CD4-positive, alpha-beta T cell (primary cell): ENCODE results near the gene HTT-AS. TPM values are rescaled to one million over a fixed set of nuclear protein-coding genes. Genes with fewer than 3 reads are reported as not detected.

ENCODE experiments used
- ATAC-seq: fragments of 200-7000 bp; cut with Tn5 transposase; one replicate; pipeline ENCODE4 v1.10.0; 2022; ENCODE audit warnings: mild to moderate bottlenecking; ENCODE audit not compliant: poor library complexity
- CTCF ChIA-PET: fragments of 350-600 bp; sonication (Branson Sonifier 250); formaldehyde crosslinking; loops from one replicate; lab custom pipeline; 2021; ENCODE audit warnings: antibody characterized with exemption, inconsistent platforms; lab: Charles Lee
- POLR2A ChIA-PET: fragments of 350-600 bp; sonication (Branson Sonifier 250); formaldehyde crosslinking; loops from one replicate; lab custom pipeline; 2021; ENCODE audit warnings: antibody characterized with exemption, inconsistent platforms; lab: Charles Lee
- DNase-seq, 14 experiments: peaks; one replicate each; pipeline ENCODE4 v3.0.0-alpha.2; 2013 to 2020; ENCODE audit warnings: mixed read lengths in 2 of 14
- H3K27ac ChIP-seq, 2 donors: one replicate each; pipeline versions ENCODE4 v1.5.1 to v1.7.0; 2013; ENCODE audit warnings: low read length in 2 of 2, low read depth in 1 of 2, mild to moderate bottlenecking in 1 of 2
- H3K27me3 ChIP-seq, 2 experiments: 1 replicate in 1 of 2; 2 replicates in 1 of 2; pipeline versions ENCODE4 v1.6.1 to v1.7.0; 2013; ENCODE audit warnings: low read length in 2 of 2, control low read depth in 1 of 2, mild to moderate bottlenecking in 1 of 2, moderate library complexity in 1 of 2; ENCODE audit not compliant: insufficient read depth in 2 of 2, control insufficient read depth in 1 of 2
- H3K36me3 ChIP-seq: one replicate; pipeline ENCODE4 v1.6.1; 2013; ENCODE audit warnings: low read length, control low read depth; ENCODE audit not compliant: insufficient read depth
- H3K4me1 ChIP-seq: one replicate; pipeline ENCODE4 v1.6.1; 2013; ENCODE audit warnings: low read length, control low read depth; ENCODE audit not compliant: insufficient read depth
- H3K4me3 ChIP-seq: one replicate; pipeline ENCODE4 v1.5.1; 2013; ENCODE audit warnings: mild to moderate bottlenecking, low read length, moderate library complexity
- H3K9me3 ChIP-seq, 2 experiments: 1 replicate in 1 of 2; 2 replicates in 1 of 2; pipeline versions ENCODE4 v1.6.1 to v1.7.0; 2013; ENCODE audit warnings: low read length in 2 of 2, mild to moderate bottlenecking in 2 of 2, control low read depth in 1 of 2, moderate library complexity in 1 of 2; ENCODE audit not compliant: control insufficient read depth in 1 of 2, insufficient read depth in 1 of 2
- H3K27ac Mint-ChIP-seq: one replicate; pipeline ENCODE4 v1.8.0; 2020; ENCODE audit warnings: mixed read lengths
- H3K27me3 Mint-ChIP-seq: one replicate; pipeline ENCODE4 v1.8.0; 2021; ENCODE audit warnings: mixed read lengths
- H3K36me3 Mint-ChIP-seq: one replicate; pipeline ENCODE4 v1.8.0; 2021; ENCODE audit warnings: low read depth, mixed read lengths
- H3K4me1 Mint-ChIP-seq: one replicate; pipeline ENCODE4 v1.8.0; 2021; ENCODE audit warnings: low read depth, mixed read lengths
- H3K4me3 Mint-ChIP-seq: one replicate; pipeline ENCODE4 v1.8.0; 2020; ENCODE audit warnings: mild to moderate bottlenecking, mixed read lengths
- H3K9me3 Mint-ChIP-seq: one replicate; pipeline ENCODE4 v1.8.0; 2020; ENCODE audit warnings: mixed read lengths
- CTCF ChIP-seq: fragments of 200-600 bp; IDR thresholded peaks from one replicate; pipeline ENCODE4 v1.8.0; 2022; ENCODE audit warnings: antibody characterized with exemption, mild to moderate bottlenecking
- intact Hi-C, 2 experiments: fragments of 100-400 bp; cut with DNase I in 1 of 2; cut with micrococcal nuclease in 1 of 2; formaldehyde crosslinking; loops; one replicate each; pipeline versions ENCODE4 v1.15.1 to v1.9.0; 2023 to 2025; cut with DNase I, micrococcal nuclease
- total RNA-seq, 174 experiments: library from RNA in 2 of 174; stranded (reverse) in 2 of 174; gene quantifications; one replicate each; pipeline ENCODE4 v1.2.3 and lab custom pipeline; 2021 to 2026

HTT-AS gene
- total RNA-seq, 2 experiments from 2014 or later, result not detected

GRCh38 chr4:3085948-3086670, 11.8 kb upstream of the HTT-AS start:
- no peaks in the 10 kb centered on the region for H3K9me3 ChIP-seq
- H3K4me1 Mint-ChIP-seq, result peaks cover 43% of the 10 kb centered on the region
- H3K27me3 Mint-ChIP-seq, result no peaks in the 10 kb centered on the region
- intact Hi-C loops, result no loop called here
- peaks cover 50% of the 10 kb centered on the region for H3K36me3 Mint-ChIP-seq
- no peaks in the 10 kb centered on the region for H3K27me3 ChIP-seq
- peaks cover 11% of the 10 kb centered on the region for H3K4me1 ChIP-seq
- no peak overlapping the region for H3K4me3 ChIP-seq
- H3K9me3 Mint-ChIP-seq, result no peaks in the 10 kb centered on the region
- POLR2A ChIA-PET, result no interaction called here
- no peak for TF ChIP-seq CTCF
- no peak overlapping the region for H3K27ac ChIP-seq
- ATAC-seq (no peak), DNase-seq (no peak)
- CTCF ChIA-PET, result no interaction called here
- H3K36me3 ChIP-seq, result peaks cover 29% of the 10 kb centered on the region
- no peak overlapping the region for H3K4me3 Mint-ChIP-seq
- H3K27ac Mint-ChIP-seq, result peak overlapping the region; percentile 8

- DNase-seq (no peak), ATAC-seq (no peak)
- H3K36me3 ChIP-seq, result peaks cover 17% of the 10 kb centered on the region
- Mint-ChIP-seq H3K4me3 (no peak overlapping the region), H3K36me3 (peaks cover 28% of the 10 kb centered on the region), H3K27me3 (no peaks in the 10 kb centered on the region), H3K4me1 (peaks cover 60% of the 10 kb centered on the region), H3K9me3 (no peaks in the 10 kb centered on the region), H3K27ac (no peak overlapping the region)
- no peaks in the 10 kb centered on the region for H3K27me3 ChIP-seq
- H3K4me1 ChIP-seq, result peaks cover 11% of the 10 kb centered on the region
- no peak overlapping the region for H3K27ac ChIP-seq
- TF ChIP-seq CTCF, result no peak
- intact Hi-C loops, result no loop called here
- H3K4me3 ChIP-seq, result no peak overlapping the region
- CTCF ChIA-PET, result no interaction called here
- POLR2A ChIA-PET, result no interaction called here
- H3K9me3 ChIP-seq, result no peaks in the 10 kb centered on the region
Observed at GRCh38 chr4:3083732-3084131, 9.4 kb upstream of the HTT-AS start.

GRCh38 chr4:3082925-3083515, 8.7 kb upstream of the HTT-AS start:
- ATAC-seq (no peak), DNase-seq (no peak)
- H3K27ac Mint-ChIP-seq, result no peak overlapping the region
- peaks cover 63% of the 10 kb centered on the region for H3K4me1 Mint-ChIP-seq
- Histone ChIP-seq H3K4me3 (no peak overlapping the region), H3K9me3 (no peaks in the 10 kb centered on the region), H3K36me3 (peaks cover 12% of the 10 kb centered on the region), H3K27ac (no peak overlapping the region), H3K4me1 (peaks cover 11% of the 10 kb centered on the region), H3K27me3 (no peaks in the 10 kb centered on the region)
- POLR2A ChIA-PET, result no interaction called here
- no peaks in the 10 kb centered on the region for H3K27me3 Mint-ChIP-seq
- intact Hi-C loops, result no loop called here
- no peak overlapping the region for H3K4me3 Mint-ChIP-seq
- TF ChIP-seq CTCF, result no peak
- peaks cover 21% of the 10 kb centered on the region for H3K36me3 Mint-ChIP-seq
- CTCF ChIA-PET, result interaction anchor here (0.6 kb wide), 1 partner anchor 17 kb away, joined by 4 read pairs; no protein-coding TSS in a partner anchor
- no peaks in the 10 kb centered on the region for H3K9me3 Mint-ChIP-seq
